Suprapubic skin (tissue), 4 donors: ENCODE results near the gene ZNF808. TPM values are rescaled to one million over a fixed set of nuclear protein-coding genes. Genes with fewer than 3 reads are reported as not detected.
"Not testable (repeated sequence)": the region's sequence is repeated elsewhere in the genome, so short reads cannot be mapped to it uniquely, and the experiment has no call there.

Experiments
- DNase-seq, 2 donors: peaks; one replicate each; pipeline ENCODE4 v3.0.0-alpha.2; 2019; ENCODE audit warnings: low spot score in 2 of 2
- H3K27ac ChIP-seq: fragments of 200-600 bp; sonication (generic); one replicate; pipeline ENCODE4 v1.5.1; 2019
- H3K27me3 ChIP-seq: fragments of 200-600 bp; sonication (generic); one replicate; pipeline ENCODE4 v1.5.1; 2019
- H3K36me3 ChIP-seq: fragments of 200-600 bp; sonication (generic); one replicate; pipeline ENCODE4 v1.5.1; 2019
- H3K4me1 ChIP-seq: fragments of 200-600 bp; sonication (generic); one replicate; pipeline ENCODE4 v1.5.1; 2019
- H3K4me3 ChIP-seq: fragments of 200-600 bp; sonication (generic); one replicate; pipeline ENCODE4 v1.5.1; 2019; ENCODE audit warnings: mild to moderate bottlenecking
- H3K9me3 ChIP-seq: fragments of 200-600 bp; sonication (generic); one replicate; pipeline ENCODE4 v1.5.1; 2019
- EP300 ChIP-seq: sonication (generic); formaldehyde crosslinking; IDR thresholded peaks from one replicate; pipeline ENCODE4 v1.6.1; 2017; ENCODE audit warnings: antibody characterized with exemption
- POLR2A ChIP-seq, 2 donors: fragments of 450-650 bp; IDR thresholded peaks; one replicate each; pipeline ENCODE4 v1.6.1; 2017; ENCODE audit warnings: antibody characterized with exemption in 2 of 2, mild to moderate bottlenecking in 2 of 2, moderate library complexity in 2 of 2
- POLR2AphosphoS5 ChIP-seq, 3 donors: sonication (generic); formaldehyde crosslinking; IDR thresholded peaks; one replicate each; pipeline ENCODE4 v1.6.1; 2017; ENCODE audit warnings: antibody characterized with exemption in 3 of 3
- WGBS: methylation state at CpG from one replicate; pipeline ENCODE4 v1.1.5; 2018; 5-methylcytosine and 5-hydroxymethylcytosine counted together
- total RNA-seq, 4 donors: library from RNA; depleted of rRNA; stranded (reverse); fragments of >200 nt; gene quantifications; one replicate each; pipeline ENCODE4 v1.1.0, GENCODE V29; 2016
- TF ChIP-seq, protein P1 (sequence below), 2 donors: fragments of 200-600 bp in 1 of 2; fragments of 450-650 bp in 1 of 2; sonication (generic) in 1 of 2; IDR thresholded peaks; one replicate each; pipeline ENCODE4 v1.5.1; 2016 to 2019; ENCODE audit warnings: antibody characterized with exemption in 2 of 2, mild to moderate bottlenecking in 1 of 2, moderate library complexity in 1 of 2

ZNF808 gene
- total RNA-seq: 10 to 100 TPM; 15.4 to 33.8 (median 18.4) TPM

DNA sequence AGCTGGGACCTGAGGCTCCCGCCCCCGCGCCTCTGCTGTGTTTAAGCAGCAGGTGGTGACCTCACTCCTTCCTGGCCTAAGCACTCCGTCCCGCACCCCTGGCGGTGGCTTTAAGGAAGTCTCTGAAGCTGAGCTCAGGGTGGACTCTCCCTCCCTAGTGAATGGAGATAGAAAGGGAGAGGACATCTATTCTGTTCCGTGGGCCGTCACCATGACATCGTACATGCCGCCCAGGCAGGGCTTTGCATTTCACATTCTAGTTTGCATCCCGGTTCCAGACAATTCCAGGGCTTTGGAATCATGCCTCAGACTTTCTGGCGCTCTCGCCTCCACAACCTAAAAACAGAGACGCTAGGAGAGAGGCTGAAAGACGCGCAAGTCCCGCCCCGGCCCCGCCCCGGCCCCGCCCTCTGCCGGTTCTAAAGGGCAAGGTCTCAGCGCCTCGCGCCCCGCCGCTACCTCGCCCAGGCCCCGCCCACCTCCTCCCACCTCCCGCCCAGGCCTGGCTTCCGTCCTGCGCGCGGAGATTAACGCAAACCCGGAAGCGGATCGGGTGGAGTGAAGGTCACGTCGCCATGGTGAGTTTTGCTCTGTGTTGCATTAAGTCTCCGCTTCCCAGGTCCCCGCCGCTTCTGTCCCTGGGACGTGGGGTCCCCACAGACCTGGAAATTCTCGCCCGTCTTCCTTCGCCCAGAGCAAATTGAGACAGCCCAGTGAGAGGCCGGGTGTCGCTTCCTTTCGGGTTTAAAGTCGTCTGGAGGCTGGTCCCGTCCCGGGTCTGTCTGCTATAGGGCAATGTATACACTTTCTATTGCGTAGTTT lies at the start of gene ZNF808:
TSS of gene ZNF808 (plus strand) at position 535 of the 822 bp plus-strand sequence. CDS start 15,617 bp downstream, outside the sequence.
- no peak for TF ChIP-seq EP300
- peak in 2 of 3 donors; percentile 23 to 43 for TF ChIP-seq POLR2AphosphoS5 (IDR thresholded peaks at IDR 0.05)
- TF ChIP-seq, protein P1, sequence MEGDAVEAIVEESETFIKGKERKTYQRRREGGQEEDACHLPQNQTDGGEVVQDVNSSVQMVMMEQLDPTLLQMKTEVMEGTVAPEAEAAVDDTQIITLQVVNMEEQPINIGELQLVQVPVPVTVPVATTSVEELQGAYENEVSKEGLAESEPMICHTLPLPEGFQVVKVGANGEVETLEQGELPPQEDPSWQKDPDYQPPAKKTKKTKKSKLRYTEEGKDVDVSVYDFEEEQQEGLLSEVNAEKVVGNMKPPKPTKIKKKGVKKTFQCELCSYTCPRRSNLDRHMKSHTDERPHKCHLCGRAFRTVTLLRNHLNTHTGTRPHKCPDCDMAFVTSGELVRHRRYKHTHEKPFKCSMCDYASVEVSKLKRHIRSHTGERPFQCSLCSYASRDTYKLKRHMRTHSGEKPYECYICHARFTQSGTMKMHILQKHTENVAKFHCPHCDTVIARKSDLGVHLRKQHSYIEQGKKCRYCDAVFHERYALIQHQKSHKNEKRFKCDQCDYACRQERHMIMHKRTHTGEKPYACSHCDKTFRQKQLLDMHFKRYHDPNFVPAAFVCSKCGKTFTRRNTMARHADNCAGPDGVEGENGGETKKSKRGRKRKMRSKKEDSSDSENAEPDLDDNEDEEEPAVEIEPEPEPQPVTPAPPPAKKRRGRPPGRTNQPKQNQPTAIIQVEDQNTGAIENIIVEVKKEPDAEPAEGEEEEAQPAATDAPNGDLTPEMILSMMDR (IDR thresholded peaks at IDR 0.05): peak; percentile 28 to 45
- peak in 1 of 2 donors; percentile 50 for TF ChIP-seq POLR2A (IDR thresholded peaks at IDR 0.05)
- Histone ChIP-seq H3K4me3 (peak within 1 kb of the TSS; percentile 73), H3K4me1 (peaks cover 14% of the 10 kb centered on the region), H3K36me3 (no peaks in the 10 kb centered on the region), H3K27me3 (no peaks in the 10 kb centered on the region), H3K27ac (peak within 1 kb of the TSS; percentile 91), H3K9me3 (no peaks in the 10 kb centered on the region)
- peak; percentile 99 for DNase-seq
- under 1% methylated on average over 31 of the region's 54 CpGs for WGBS

DNA sequence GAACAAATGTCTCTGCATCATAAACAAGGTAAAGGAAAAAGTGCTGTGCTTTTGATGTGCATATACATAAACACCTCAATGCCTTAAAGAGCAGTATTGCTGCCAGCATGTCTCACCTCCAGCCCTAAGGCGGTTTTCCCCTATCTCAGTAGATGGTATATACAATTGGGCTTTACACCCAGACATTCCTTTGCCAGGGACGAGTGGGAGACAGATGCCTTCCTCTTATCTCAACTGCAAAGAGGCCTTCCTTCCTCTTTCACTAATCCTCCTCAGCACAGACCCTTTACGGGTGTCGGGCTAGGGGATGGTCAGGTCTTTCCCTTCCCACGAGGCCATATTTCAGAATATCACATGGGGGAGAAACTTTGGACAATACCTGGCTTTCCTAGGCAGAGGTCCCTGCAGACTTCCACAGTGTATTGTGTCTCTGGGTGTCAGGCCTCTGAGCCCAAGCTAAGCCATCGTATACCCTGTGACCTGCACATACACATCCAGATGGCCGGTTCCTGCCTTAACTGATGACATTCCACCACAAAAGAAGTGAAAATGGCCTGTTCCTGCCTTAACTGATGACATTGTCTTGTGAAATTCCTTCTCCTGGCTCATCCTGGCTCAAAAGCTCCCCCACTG lies 43.2 kb upstream of the ZNF808 start:
- not testable (repeated sequence) for DNase-seq, H3K36me3 ChIP-seq, H3K27ac ChIP-seq, H3K4me3 ChIP-seq, H3K4me1 ChIP-seq, H3K27me3 ChIP-seq
- peaks cover 48% of the 10 kb centered on the region for H3K9me3 ChIP-seq
- WGBS: 54% methylated on average over 6 of the region's 7 CpGs

DNA sequence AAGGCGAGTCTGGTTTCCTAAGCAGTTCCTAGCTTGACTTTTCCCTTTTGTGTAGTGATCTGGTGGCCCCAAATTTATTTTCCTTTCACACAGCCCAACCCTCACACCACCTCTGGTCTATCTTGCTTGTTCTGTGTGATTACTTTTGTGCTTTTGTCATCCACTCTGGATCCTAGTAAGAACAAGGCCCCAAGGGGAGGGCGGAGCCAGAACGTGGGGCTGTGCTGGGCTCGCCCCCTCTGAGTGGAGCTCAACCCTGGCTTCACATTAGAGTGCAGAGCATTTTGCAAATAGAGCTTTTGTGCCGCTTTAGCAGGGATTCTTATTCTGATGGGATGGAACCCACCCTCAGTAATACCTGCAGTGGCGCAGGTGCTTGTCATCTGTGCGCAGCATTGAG lies 42.4 kb upstream of the ZNF808 start:
- H3K27me3 ChIP-seq, DNase-seq, H3K36me3 ChIP-seq, H3K4me1 ChIP-seq, H3K27ac ChIP-seq, H3K4me3 ChIP-seq: not testable (repeated sequence)
- H3K9me3 ChIP-seq: peaks cover 52% of the 10 kb centered on the region
- WGBS: 35% methylated on average over 7 of the region's 7 CpGs

DNA sequence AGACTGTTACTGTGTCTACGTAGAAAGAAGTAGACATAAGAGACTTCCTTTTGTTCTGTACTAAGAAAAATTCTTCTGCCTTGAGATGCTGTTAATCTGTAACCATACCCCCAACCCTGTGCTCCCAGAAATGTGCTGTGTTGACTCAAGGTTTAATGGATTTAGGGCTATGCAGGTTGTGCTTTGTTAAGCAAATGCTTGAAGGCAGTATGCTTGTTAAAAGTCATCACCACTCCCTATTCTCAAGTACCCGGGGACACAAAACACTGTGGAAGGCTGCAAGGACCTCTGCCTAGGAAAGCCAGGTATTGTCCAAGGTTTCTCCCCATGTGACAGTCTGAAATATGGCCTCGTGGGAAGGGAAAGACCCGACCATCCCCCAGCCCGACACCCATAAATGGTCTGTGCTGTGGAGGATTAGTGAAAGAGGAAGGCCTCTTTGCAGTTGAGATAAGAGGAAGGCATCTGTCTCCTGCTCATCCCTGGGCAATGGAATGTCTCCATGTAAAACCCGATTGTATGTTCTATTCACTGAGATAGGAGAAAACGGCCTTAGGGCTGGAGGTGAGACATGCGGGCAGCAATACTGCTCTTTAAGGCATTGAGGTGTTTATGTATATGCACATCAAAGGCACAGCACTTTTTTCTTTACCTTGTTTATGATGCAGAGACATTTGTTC lies 41.8 kb upstream of the ZNF808 start:
- H3K27ac ChIP-seq, H3K4me1 ChIP-seq, H3K4me3 ChIP-seq, DNase-seq, H3K36me3 ChIP-seq, H3K27me3 ChIP-seq: not testable (repeated sequence)
- peaks cover 46% of the 10 kb centered on the region for H3K9me3 ChIP-seq
- 16% methylated on average over 8 of the region's 8 CpGs for WGBS

DNA sequence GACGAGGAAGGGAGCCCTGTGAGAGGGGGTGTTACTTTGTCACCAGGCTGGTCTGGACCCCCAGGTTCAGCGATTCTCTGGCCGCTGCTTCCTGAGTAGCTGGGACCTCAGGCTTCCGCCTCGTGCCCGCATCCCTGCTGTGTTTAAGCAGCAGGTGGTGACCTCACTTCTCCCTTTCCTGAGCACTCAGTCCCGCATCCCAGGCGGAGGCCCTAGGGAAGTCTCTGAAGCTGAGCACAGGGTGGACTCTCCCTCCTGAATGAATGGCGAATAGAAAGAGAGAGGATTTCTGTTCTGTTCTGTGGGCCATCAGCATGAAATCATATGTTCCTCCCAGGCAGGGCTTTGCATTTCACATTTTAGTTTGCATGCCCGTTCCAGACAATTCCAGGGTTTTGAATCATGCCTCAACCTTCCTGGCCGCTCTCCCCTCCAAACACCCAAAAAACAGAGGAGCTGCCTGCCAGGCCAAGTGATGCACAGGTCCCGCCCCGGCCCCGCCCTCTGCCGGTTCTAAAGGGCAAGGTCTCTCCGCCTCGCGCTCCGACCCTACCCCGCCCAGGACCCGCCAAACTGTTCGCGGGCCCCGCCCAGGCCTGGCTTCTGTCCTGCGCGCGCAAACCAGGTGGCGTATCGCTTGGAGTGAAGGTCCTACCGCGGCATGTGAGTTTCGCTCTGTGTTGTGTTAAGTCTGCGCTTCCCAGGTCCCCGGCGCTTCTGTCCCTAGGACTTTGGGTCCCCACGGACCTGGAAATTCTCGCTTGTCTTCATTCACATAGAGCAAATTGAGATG lies 35.1 kb upstream of the ZNF808 start:
- Histone ChIP-seq H3K27me3 (no peaks in the 10 kb centered on the region), H3K9me3 (peaks cover 28% of the 10 kb centered on the region), H3K36me3 (no peaks in the 10 kb centered on the region), H3K4me1 (no peaks in the 10 kb centered on the region), H3K4me3 (no peak overlapping the region), H3K27ac (no peak overlapping the region)
- DNase-seq: no peak
- no peak for TF ChIP-seq POLR2A (IDR thresholded peaks at IDR 0.05)
- TF ChIP-seq EP300: no peak
- TF ChIP-seq, protein P1 (IDR thresholded peaks at IDR 0.05): no peak
- TF ChIP-seq POLR2AphosphoS5 (IDR thresholded peaks at IDR 0.05): no peak
- WGBS: 32% methylated on average over 17 of the region's 37 CpGs

DNA sequence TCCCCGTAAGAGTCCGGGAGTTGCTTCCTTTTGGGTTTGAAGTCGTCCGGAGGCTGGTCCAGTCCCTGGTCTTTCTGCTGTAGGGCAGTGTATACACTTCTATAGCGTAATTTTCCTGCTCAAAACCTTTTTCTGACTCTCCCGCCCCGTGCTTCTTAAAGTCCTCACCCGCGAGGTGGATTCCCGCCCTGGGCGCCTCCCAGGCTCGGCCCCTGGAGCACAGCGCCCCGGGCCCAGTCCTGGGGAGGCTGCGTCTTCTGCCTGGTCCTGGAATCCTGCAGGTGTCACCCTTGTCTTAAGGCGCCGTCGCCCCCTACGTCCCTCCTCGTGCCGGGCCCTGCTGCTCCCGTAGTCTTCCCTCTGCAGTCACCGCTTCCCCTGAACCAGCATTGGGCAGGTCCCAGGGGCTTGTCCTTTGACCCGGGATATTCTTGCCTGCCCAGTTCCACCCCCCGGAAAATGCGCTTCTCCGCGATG lies 34.4 kb upstream of the ZNF808 start:
- WGBS: 8% methylated on average over 27 of the region's 28 CpGs
- Histone ChIP-seq H3K36me3 (no peaks in the 10 kb centered on the region), H3K4me1 (no peaks in the 10 kb centered on the region), H3K27ac (no peak overlapping the region), H3K27me3 (no peaks in the 10 kb centered on the region), H3K9me3 (peaks cover 22% of the 10 kb centered on the region), H3K4me3 (no peak overlapping the region)
- TF ChIP-seq POLR2A (IDR thresholded peaks at IDR 0.05): no peak
- TF ChIP-seq EP300: no peak
- TF ChIP-seq POLR2AphosphoS5 (IDR thresholded peaks at IDR 0.05): no peak
- TF ChIP-seq, protein P1 (IDR thresholded peaks at IDR 0.05): no peak
- DNase-seq: no peak
